Neural progenitor cell (in vitro differentiated cells): ENCODE measurements around the gene LATS2.

ENCODE experiments used
- EZH2 ChIP-seq: fragments of 200-600 bp; sonication (generic); IDR thresholded peaks from 2 replicates; pipeline ENCODE4 v1.6.1; 2017; ENCODE audit warnings: antibody characterized with exemption, mild to moderate bottlenecking, moderate library complexity
- TF ChIP-seq, protein P1 (sequence below): fragments of 200-600 bp; sonication (generic); IDR thresholded peaks from 2 replicates; pipeline ENCODE4 v1.5.1; 2017; ENCODE audit warnings: antibody characterized with exemption, mild to moderate bottlenecking

DNA sequence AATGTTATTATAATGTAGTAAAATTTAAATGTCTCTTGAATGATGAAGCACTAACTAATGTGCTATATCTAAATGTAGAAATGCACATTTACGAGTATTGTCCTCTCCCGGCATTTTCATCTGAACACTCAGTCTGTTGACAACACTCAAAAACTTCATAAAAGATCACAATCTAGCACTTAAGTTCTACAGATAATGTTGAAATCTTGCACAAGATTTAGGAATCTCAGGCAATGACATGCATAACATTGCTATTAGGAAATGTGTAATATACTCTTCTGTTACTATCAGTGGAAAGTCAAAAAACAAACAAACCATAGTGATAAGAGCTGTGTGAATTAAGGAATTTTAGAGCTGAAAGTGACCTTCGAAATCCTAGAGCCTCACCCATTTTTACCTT is 121.3 kb downstream of the LATS2 start:
- TF ChIP-seq, protein P1, sequence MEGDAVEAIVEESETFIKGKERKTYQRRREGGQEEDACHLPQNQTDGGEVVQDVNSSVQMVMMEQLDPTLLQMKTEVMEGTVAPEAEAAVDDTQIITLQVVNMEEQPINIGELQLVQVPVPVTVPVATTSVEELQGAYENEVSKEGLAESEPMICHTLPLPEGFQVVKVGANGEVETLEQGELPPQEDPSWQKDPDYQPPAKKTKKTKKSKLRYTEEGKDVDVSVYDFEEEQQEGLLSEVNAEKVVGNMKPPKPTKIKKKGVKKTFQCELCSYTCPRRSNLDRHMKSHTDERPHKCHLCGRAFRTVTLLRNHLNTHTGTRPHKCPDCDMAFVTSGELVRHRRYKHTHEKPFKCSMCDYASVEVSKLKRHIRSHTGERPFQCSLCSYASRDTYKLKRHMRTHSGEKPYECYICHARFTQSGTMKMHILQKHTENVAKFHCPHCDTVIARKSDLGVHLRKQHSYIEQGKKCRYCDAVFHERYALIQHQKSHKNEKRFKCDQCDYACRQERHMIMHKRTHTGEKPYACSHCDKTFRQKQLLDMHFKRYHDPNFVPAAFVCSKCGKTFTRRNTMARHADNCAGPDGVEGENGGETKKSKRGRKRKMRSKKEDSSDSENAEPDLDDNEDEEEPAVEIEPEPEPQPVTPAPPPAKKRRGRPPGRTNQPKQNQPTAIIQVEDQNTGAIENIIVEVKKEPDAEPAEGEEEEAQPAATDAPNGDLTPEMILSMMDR: no peak
- TF ChIP-seq EZH2: no peak
